Caco-2 (cell line): Measurements from ENCODE around the gene RAB20. TPM values are rescaled to one million over a fixed set of nuclear protein-coding genes. Genes with fewer than 3 reads are reported as not detected.
A peak's percentile ranks its signal among the peaks of the same experiment; 100 is the strongest.

Experiments
- BruUV-seq: library from RNA; stranded (reverse); fragments of 400-500 nt; replicated peaks from 2 replicates; lab custom pipeline; 2021; lab: Mats Ljungman, UMichigan
- CTCF ChIA-PET: fragments of 300-600 bp; sonication (Branson Sonifier 250); formaldehyde crosslinking; loops from one replicate; lab custom pipeline; 2022; ENCODE audit warnings: antibody characterized with exemption; lab: Charles Lee
- POLR2A ChIA-PET: fragments of 300-600 bp; sonication (Branson Sonifier 250); formaldehyde crosslinking; loops from one replicate; lab custom pipeline; 2022; ENCODE audit warnings: antibody characterized with exemption; lab: Charles Lee
- DNase-seq, 2 experiments: peaks; one replicate each; pipeline versions ENCODE4 v3.0.0 to v3.0.0-alpha.2; 2020 to 2022
- H3K27me3 ChIP-seq: replicated peaks from 2 replicates; pipeline ENCODE4 v1.6.0; 2011; ENCODE audit warnings: low read length; ENCODE audit not compliant: control insufficient read depth, insufficient read depth
- H3K36me3 ChIP-seq: 2 replicates; pipeline ENCODE4 v1.5.1; 2011; ENCODE audit warnings: low read length; ENCODE audit not compliant: control insufficient read depth, insufficient read depth
- H3K4me1 ChIP-seq: fragments of 250-450 bp; sonication (Bioruptor Pico); 2 replicates; pipeline ENCODE4 v1.5.1; 2020; ENCODE audit warnings: mild to moderate bottlenecking
- H3K4me3 ChIP-seq: 2 replicates; pipeline ENCODE4 v1.5.1; 2011; ENCODE audit warnings: low read depth, mild to moderate bottlenecking, control low read depth, low read length
- H3K9me3 ChIP-seq: fragments of 250-450 bp; sonication (Bioruptor Pico); 2 replicates; pipeline ENCODE4 v1.5.1; 2020; ENCODE audit warnings: mild to moderate bottlenecking, moderate library complexity
- H3K27ac Mint-ChIP-seq: one replicate; pipeline ENCODE4 v1.8.0; 2022; ENCODE audit warnings: mixed read lengths; ENCODE audit not compliant: unreplicated experiment
- H3K27me3 Mint-ChIP-seq: one replicate; pipeline ENCODE4 v1.8.0; 2022; ENCODE audit warnings: mixed read lengths; ENCODE audit not compliant: insufficient read depth, unreplicated experiment
- H3K36me3 Mint-ChIP-seq: one replicate; pipeline ENCODE4 v1.8.0; 2022; ENCODE audit warnings: mild to moderate bottlenecking, mixed read lengths; ENCODE audit not compliant: insufficient read depth, unreplicated experiment
- H3K4me1 Mint-ChIP-seq: one replicate; pipeline ENCODE4 v1.8.0; 2022; ENCODE audit warnings: low read depth, mixed read lengths; ENCODE audit not compliant: unreplicated experiment
- H3K4me3 Mint-ChIP-seq: one replicate; pipeline ENCODE4 v1.8.0; 2022; ENCODE audit warnings: mild to moderate bottlenecking, moderate library complexity, mixed read lengths; ENCODE audit not compliant: unreplicated experiment
- H3K9me3 Mint-ChIP-seq: one replicate; pipeline ENCODE4 v1.8.0; 2022; ENCODE audit warnings: mixed read lengths; ENCODE audit not compliant: unreplicated experiment
- intact Hi-C: fragments of 100-400 bp; cut with micrococcal nuclease; formaldehyde crosslinking; loops from one replicate; pipeline ENCODE4 v1.10.0; 2022; ENCODE audit not compliant: unreplicated experiment
- total RNA-seq: library from RNA; stranded (reverse); gene quantifications from 2 replicates; pipeline ENCODE4 v1.2.3, GENCODE V29; 2022
- TF ChIP-seq, protein P1 (sequence below), 2 experiments: fragments of 200-600 bp in 1 of 2; IDR thresholded peaks; 1 replicate in 1 of 2; 2 replicates in 1 of 2; pipeline versions ENCODE4 v1.5.1 to v1.8.0; 2011 to 2022; ENCODE audit warnings: antibody characterized with exemption in 1 of 2, control low read depth in 1 of 2, inconsistent platforms in 1 of 2, low read depth in 1 of 2, low read length in 1 of 2, mild to moderate bottlenecking in 1 of 2, moderate library complexity in 1 of 2; ENCODE audit not compliant: insufficient read depth in 1 of 2, severe bottlenecking in 1 of 2, unreplicated experiment in 1 of 2

RAB20 gene
- total RNA-seq, 1 experiment from 2014 or later = 37.9 TPM

- H3K4me1 Mint-ChIP-seq = peaks cover 27% of the 10 kb centered on the region
- no peaks in the 10 kb centered on the region for H3K36me3 Mint-ChIP-seq
- POLR2A ChIA-PET = no interaction called here
- no peaks in the 10 kb centered on the region for H3K27me3 ChIP-seq
- intact Hi-C loops = no loop called here
- peak overlapping the region; percentile 73 for H3K27ac Mint-ChIP-seq
- no peak overlapping the region for H3K4me3 Mint-ChIP-seq
- no peak overlapping the region for H3K4me3 ChIP-seq
- BruUV-seq = no TSS peak
- no peaks in the 10 kb centered on the region for H3K9me3 ChIP-seq
- no peaks in the 10 kb centered on the region for H3K36me3 ChIP-seq
- 0 out of 2 replicates have a peak, but pooled peaks cover 12% of the 10 kb centered on the region for H3K4me1 ChIP-seq
- DNase-seq = no peak
- TF ChIP-seq, protein P1, sequence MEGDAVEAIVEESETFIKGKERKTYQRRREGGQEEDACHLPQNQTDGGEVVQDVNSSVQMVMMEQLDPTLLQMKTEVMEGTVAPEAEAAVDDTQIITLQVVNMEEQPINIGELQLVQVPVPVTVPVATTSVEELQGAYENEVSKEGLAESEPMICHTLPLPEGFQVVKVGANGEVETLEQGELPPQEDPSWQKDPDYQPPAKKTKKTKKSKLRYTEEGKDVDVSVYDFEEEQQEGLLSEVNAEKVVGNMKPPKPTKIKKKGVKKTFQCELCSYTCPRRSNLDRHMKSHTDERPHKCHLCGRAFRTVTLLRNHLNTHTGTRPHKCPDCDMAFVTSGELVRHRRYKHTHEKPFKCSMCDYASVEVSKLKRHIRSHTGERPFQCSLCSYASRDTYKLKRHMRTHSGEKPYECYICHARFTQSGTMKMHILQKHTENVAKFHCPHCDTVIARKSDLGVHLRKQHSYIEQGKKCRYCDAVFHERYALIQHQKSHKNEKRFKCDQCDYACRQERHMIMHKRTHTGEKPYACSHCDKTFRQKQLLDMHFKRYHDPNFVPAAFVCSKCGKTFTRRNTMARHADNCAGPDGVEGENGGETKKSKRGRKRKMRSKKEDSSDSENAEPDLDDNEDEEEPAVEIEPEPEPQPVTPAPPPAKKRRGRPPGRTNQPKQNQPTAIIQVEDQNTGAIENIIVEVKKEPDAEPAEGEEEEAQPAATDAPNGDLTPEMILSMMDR (IDR thresholded peaks at IDR 0.05; ENCODE audit: insufficient read depth in 1 of 2, low read depth in 1 of 2, low read length in 1 of 2, severe bottlenecking in 1 of 2, unreplicated experiment in 1 of 2) = no peak
- H3K27me3 Mint-ChIP-seq = no peaks in the 10 kb centered on the region
- no peaks in the 10 kb centered on the region for H3K9me3 Mint-ChIP-seq
- CTCF ChIA-PET = no interaction called here
These were observed 86.8 kb downstream of the RAB20 start for GRCh38 chr13:110474713-110475112.

Other genes with a start within 250 kb of the RAB20 start
- gene NAXD, start 53.8 kb upstream of the RAB20 start, total RNA-seq = 48.8 and 51.5 TPM in 2 replicates
- 63.1 and 68.4 TPM in 2 replicates for gene CARS2, start 144.4 kb upstream of the RAB20 start, total RNA-seq
- 16.4 and 17.9 TPM in 2 replicates for gene ING1, start 152.0 kb upstream of the RAB20 start, total RNA-seq